OCI-LY7 (cell line): ENCODE measurements around the gene CIAPIN1. TPM values are rescaled to one million over a fixed set of nuclear protein-coding genes. Genes with fewer than 3 reads are reported as not detected.

Experiments used
- BruUV-seq: library from RNA; stranded (reverse); fragments of 400-500 nt; replicated peaks from 2 replicates; lab custom pipeline; 2021; lab: Mats Ljungman, UMichigan
- CTCF ChIA-PET: fragments of 300-600 bp; sonication (Branson Sonifier 250); formaldehyde crosslinking; loops from one replicate; lab custom pipeline; 2022; ENCODE audit warnings: antibody characterized with exemption; ENCODE audit not compliant: unreplicated experiment; lab: Charles Lee
- POLR2A ChIA-PET: fragments of 300-600 bp; sonication (Branson Sonifier 250); formaldehyde crosslinking; loops from one replicate; lab custom pipeline; 2022; ENCODE audit warnings: antibody characterized with exemption; lab: Charles Lee
- DNase-seq: peaks from one replicate; pipeline ENCODE4 v3.0.0-alpha.2; 2015; ENCODE audit warnings: low spot score
- H2AFZ ChIP-seq: fragments of 200-600 bp; sonication (generic), shearing (Covaris generic); 2 replicates; pipeline ENCODE4 v1.6.1; 2014; ENCODE audit warnings: mild to moderate bottlenecking, antibody characterized with exemption, low read length, moderate library complexity
- H3K27ac ChIP-seq: fragments of 200-600 bp; sonication (generic); 2 replicates; pipeline ENCODE4 v1.5.1; 2014; ENCODE audit warnings: mixed run types, low read depth, mild to moderate bottlenecking, moderate library complexity, low read length, inconsistent platforms; ENCODE audit not compliant: poor library complexity, severe bottlenecking
- H3K36me3 ChIP-seq: fragments of 200-600 bp; sonication (generic); 2 replicates; pipeline ENCODE4 v1.6.1; 2014; ENCODE audit warnings: mild to moderate bottlenecking, antibody characterized with exemption, low read length, moderate library complexity, mixed read lengths; ENCODE audit not compliant: insufficient read depth
- H3K4me1 ChIP-seq: fragments of 200-600 bp; sonication (generic); 2 replicates; pipeline ENCODE4 v1.5.1; 2014; ENCODE audit warnings: mild to moderate bottlenecking, low read length; ENCODE audit not compliant: insufficient read depth, poor library complexity, severe bottlenecking
- H3K4me2 ChIP-seq: fragments of 200-600 bp; sonication (generic); 2 replicates; pipeline ENCODE4 v1.6.1; 2014; ENCODE audit warnings: mild to moderate bottlenecking, low read length
- H3K4me3 ChIP-seq: fragments of 200-600 bp; sonication (generic); 2 replicates; pipeline ENCODE4 v1.5.1; 2014; ENCODE audit warnings: mild to moderate bottlenecking, low read depth, low read length; ENCODE audit not compliant: poor library complexity, severe bottlenecking
- H3K79me2 ChIP-seq: fragments of 200-600 bp; sonication (generic); 2 replicates; pipeline ENCODE4 v1.6.1; 2016; ENCODE audit warnings: low read depth, mild to moderate bottlenecking, low read length, moderate library complexity, mixed read lengths; ENCODE audit not compliant: insufficient read depth
- H3K9me2 ChIP-seq: fragments of 200-600 bp; sonication (generic); 2 replicates; pipeline ENCODE4 v1.6.1; 2016; ENCODE audit warnings: mild to moderate bottlenecking, low read length, mixed read lengths; ENCODE audit not compliant: insufficient read depth
- H3K9me3 ChIP-seq: fragments of 200-600 bp; sonication (generic); 2 replicates; pipeline ENCODE4 v1.6.1; 2014; ENCODE audit warnings: mild to moderate bottlenecking, mixed run types, low read length, mixed read lengths
- H4K20me1 ChIP-seq: fragments of 200-600 bp; sonication (generic); 2 replicates; pipeline ENCODE4 v1.6.1; 2014; ENCODE audit warnings: mild to moderate bottlenecking, antibody characterized with exemption, low read length, moderate library complexity, mixed read lengths; ENCODE audit not compliant: insufficient read depth
- EZH2phosphoT487 ChIP-seq: fragments of 200-600 bp; sonication (generic); IDR thresholded peaks from 2 replicates; pipeline ENCODE4 v1.6.1; 2018; ENCODE audit warnings: low read depth, borderline replicate concordance, mild to moderate bottlenecking, mixed run types, antibody characterized with exemption, low read length, moderate library complexity, mixed read lengths
- intact Hi-C: fragments of 100-400 bp; cut with micrococcal nuclease; formaldehyde crosslinking; loops from one replicate; pipeline ENCODE4 v1.10.0; 2022; ENCODE audit not compliant: unreplicated experiment
- total RNA-seq, 2 experiments: library from RNA; depleted of rRNA in 1 of 2; stranded (reverse); fragments of >200 nt in 1 of 2; shearing (Covaris generic) in 1 of 2; gene quantifications; 2 replicates each; pipeline ENCODE4 v1.2.3, GENCODE V29; 2014 to 2022
- TF ChIP-seq, protein P1 (sequence below): fragments of 200-600 bp; sonication (generic); conservative IDR thresholded peaks from 2 replicates; pipeline ENCODE4 v1.5.1; 2014; ENCODE audit warnings: mild to moderate bottlenecking, antibody characterized with exemption, low read length, moderate library complexity, mixed read lengths

The CIAPIN1 gene
- total RNA-seq, 2 experiments from 2014 or later, result 47.7 to 58.9 TPM

DNA sequence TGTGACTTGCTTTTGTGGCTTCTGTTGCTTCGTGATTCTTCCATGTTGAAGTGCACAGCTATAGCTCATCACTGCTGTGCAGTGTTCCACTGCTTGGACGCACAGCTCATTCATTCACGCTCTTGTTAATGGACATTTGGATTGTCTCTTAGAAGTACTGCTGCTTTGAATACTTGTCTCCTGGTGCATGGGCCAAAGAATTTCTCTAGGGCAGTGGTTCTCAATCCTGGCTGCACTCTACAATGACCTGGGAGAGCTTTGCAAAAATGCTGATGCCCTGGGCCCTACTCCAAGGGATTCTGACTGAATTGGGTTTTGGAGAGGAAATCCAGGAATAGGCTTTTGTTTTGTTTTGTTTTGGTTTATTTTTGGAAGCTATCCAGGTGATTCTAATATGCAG, 22.6 kb downstream of the CIAPIN1 start:
- no peak overlapping the region for H3K4me3 ChIP-seq
- H3K9me3 ChIP-seq, result no peaks in the 10 kb centered on the region
- H3K4me2 ChIP-seq, result no peak overlapping the region
- H3K4me1 ChIP-seq, result no peaks in the 10 kb centered on the region
- DNase-seq, result no peak
- no peak overlapping the region for H2AFZ ChIP-seq
- peaks cover 23% of the 10 kb centered on the region for H3K36me3 ChIP-seq
- POLR2A ChIA-PET, result no interaction called here
- no peaks in the 10 kb centered on the region for H4K20me1 ChIP-seq
- intact Hi-C loops, result no loop called here
- no TSS peak for BruUV-seq
- TF ChIP-seq EZH2phosphoT487, result no peak
- TF ChIP-seq, protein P1, sequence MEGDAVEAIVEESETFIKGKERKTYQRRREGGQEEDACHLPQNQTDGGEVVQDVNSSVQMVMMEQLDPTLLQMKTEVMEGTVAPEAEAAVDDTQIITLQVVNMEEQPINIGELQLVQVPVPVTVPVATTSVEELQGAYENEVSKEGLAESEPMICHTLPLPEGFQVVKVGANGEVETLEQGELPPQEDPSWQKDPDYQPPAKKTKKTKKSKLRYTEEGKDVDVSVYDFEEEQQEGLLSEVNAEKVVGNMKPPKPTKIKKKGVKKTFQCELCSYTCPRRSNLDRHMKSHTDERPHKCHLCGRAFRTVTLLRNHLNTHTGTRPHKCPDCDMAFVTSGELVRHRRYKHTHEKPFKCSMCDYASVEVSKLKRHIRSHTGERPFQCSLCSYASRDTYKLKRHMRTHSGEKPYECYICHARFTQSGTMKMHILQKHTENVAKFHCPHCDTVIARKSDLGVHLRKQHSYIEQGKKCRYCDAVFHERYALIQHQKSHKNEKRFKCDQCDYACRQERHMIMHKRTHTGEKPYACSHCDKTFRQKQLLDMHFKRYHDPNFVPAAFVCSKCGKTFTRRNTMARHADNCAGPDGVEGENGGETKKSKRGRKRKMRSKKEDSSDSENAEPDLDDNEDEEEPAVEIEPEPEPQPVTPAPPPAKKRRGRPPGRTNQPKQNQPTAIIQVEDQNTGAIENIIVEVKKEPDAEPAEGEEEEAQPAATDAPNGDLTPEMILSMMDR, result no peak
- no peaks in the 10 kb centered on the region for H3K9me2 ChIP-seq
- no peak overlapping the region for H3K27ac ChIP-seq
- H3K79me2 ChIP-seq, result no peaks in the 10 kb centered on the region
- CTCF ChIA-PET, result interaction anchor here (1.3 kb wide), 1 partner anchor 8 kb away, joined by 4 read pairs; no protein-coding TSS in a partner anchor

DNA sequence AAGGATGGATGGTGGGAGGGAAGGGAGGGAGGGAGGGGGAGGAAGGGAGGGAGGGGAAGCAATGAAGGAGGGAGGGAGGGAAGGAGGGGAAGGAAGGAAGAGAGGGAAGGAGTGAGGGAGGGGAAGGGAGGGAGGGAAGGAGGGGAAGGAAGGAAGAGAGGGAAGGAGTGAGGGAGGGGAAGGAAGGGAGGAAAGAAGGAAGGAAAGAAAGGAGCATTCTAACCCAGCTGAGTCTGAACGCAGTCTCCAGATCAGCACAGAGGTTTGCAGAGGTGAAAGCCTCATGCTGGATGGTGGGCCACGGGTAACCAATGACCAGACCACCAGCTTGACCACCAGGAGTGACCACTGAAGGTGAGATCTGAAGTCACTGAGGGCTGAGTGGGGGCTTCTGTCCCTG, 24.0 kb downstream of the CIAPIN1 start:
- peaks cover 9% of the 10 kb centered on the region for H3K4me1 ChIP-seq
- no peak for TF ChIP-seq EZH2phosphoT487
- TF ChIP-seq, protein P1, result no peak
- no peak for DNase-seq
- no peaks in the 10 kb centered on the region for H3K9me2 ChIP-seq
- POLR2A ChIA-PET, result no interaction called here
- no peaks in the 10 kb centered on the region for H3K9me3 ChIP-seq
- H3K4me2 ChIP-seq, result no peak overlapping the region
- H3K27ac ChIP-seq, result no peak overlapping the region
- CTCF ChIA-PET, result interaction anchor here (0.5 kb wide), 1 partner anchor 136 kb away, joined by 3 read pairs; no protein-coding TSS in a partner anchor
- H3K4me3 ChIP-seq, result no peak overlapping the region
- no TSS peak for BruUV-seq
- peaks cover 11% of the 10 kb centered on the region for H3K36me3 ChIP-seq
- H3K79me2 ChIP-seq, result no peaks in the 10 kb centered on the region
- intact Hi-C loops, result no loop called here
- H4K20me1 ChIP-seq, result no peaks in the 10 kb centered on the region
- no peak overlapping the region for H2AFZ ChIP-seq

GRCh38 chr16:57422026-57422944, 24.9 kb downstream of the CIAPIN1 start:
- ChIA-PET CTCF (interaction anchor here (0.5 kb wide), 2 partner anchors 135 to 241 kb away, joined by 3 read pairs; no protein-coding TSS in a partner anchor), POLR2A (interaction anchor here (0.9 kb wide), 1 partner anchor 9 kb away, joined by 3 read pairs; no protein-coding TSS in a partner anchor)
- Histone ChIP-seq H4K20me1 (no peaks in the 10 kb centered on the region), H3K4me2 (no peak overlapping the region), H3K36me3 (peaks cover 3% of the 10 kb centered on the region), H2AFZ (no peak overlapping the region), H3K27ac (no peak overlapping the region), H3K79me2 (no peaks in the 10 kb centered on the region), H3K9me2 (no peaks in the 10 kb centered on the region), H3K4me1 (peaks cover 10% of the 10 kb centered on the region), H3K4me3 (no peak overlapping the region), H3K9me3 (no peaks in the 10 kb centered on the region)
- peak; percentile 23 for DNase-seq
- no peak for TF ChIP-seq EZH2phosphoT487
- TF ChIP-seq, protein P1, result peak; percentile 70
- BruUV-seq, result no TSS peak
- intact Hi-C loops, result no loop called here
